Nephron (organoid): ENCODE results near the gene TJP3.

Source experiments
- H3K27ac Mint-ChIP-seq, 3 experiments: 2 replicates each; pipeline ENCODE4 v1.8.0; 2020; ENCODE audit warnings: mixed read lengths in 3 of 3, mild to moderate bottlenecking in 2 of 3, moderate library complexity in 1 of 3
- H3K27me3 Mint-ChIP-seq: 2 replicates; pipeline ENCODE4 v1.8.0; 2021; ENCODE audit warnings: low read depth, mild to moderate bottlenecking, moderate library complexity, mixed read lengths
- H3K36me3 Mint-ChIP-seq: 2 replicates; pipeline ENCODE4 v1.8.0; 2020; ENCODE audit warnings: low read depth, mixed read lengths
- H3K4me1 Mint-ChIP-seq: 2 replicates; pipeline ENCODE4 v1.8.0; 2020; ENCODE audit warnings: mixed read lengths
- H3K4me3 Mint-ChIP-seq, 3 experiments: 2 replicates each; pipeline ENCODE4 v1.8.0; 2020; ENCODE audit warnings: mild to moderate bottlenecking in 3 of 3, mixed read lengths in 3 of 3, moderate library complexity in 2 of 3
- H3K9me3 Mint-ChIP-seq: 2 replicates; pipeline ENCODE4 v1.8.0; 2020; ENCODE audit warnings: mixed read lengths
- TF ChIP-seq, protein P1 (sequence below), 3 experiments: fragments of 200-600 bp; sonication (generic); IDR thresholded peaks; one replicate each; pipeline ENCODE4 v1.5.0; 2021; ENCODE audit warnings: antibody characterized with exemption in 3 of 3; ENCODE audit not compliant: unreplicated experiment in 3 of 3

The TJP3 gene

DNA sequence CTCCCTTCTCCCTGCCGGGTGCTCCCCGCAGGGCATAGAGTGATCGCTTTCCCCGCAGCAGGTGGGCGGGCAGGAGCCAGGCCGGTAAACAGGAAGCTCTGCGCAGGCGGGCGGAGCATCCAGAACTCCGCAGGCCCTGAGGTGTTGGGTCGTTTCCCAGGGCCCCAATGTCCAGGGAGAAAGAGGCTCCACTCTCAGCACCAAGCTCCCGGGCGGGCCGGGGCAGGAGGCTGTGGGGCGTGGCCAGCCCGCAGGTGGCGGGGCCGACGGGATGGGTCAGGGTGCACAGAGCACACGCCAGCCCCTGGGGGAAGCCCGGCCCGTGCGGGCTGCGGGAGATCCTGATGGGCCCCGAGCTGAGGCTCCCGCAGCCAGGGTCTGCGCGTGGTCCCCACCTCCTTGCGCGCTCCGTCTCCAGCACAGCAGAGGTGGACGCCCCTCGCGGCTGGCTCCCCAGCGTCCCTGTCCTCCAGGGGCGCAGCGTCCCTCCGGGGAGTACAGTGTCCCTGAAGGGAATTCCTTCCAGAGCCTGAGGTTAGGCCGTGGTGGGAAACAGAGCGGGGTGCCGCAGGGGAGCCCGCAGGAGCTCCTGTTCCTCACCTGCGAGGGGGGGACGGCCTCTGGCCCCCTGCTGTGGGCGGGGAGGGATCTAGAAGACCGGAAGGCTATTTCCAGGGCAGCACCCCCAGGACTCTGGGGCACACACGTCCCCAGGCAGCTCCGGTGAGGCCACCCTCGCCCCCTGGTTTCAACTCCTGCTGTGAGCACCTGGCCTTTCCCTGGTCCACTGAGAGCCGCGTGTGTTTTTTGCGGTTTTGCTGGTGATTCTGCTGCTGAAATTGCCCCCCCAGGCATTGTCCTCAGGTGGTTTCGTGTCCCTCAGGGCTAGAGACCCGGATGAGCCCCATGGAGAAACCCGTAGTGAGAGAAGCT, 20.1 kb upstream of the TJP3 start:
- no peak overlapping the region for H3K4me3 Mint-ChIP-seq
- no peak overlapping the region for H3K27ac Mint-ChIP-seq
- peaks cover 36% of the 10 kb centered on the region for H3K36me3 Mint-ChIP-seq
- H3K4me1 Mint-ChIP-seq, result peaks cover 20% of the 10 kb centered on the region
- no peaks in the 10 kb centered on the region for H3K27me3 Mint-ChIP-seq
- TF ChIP-seq, protein P1, sequence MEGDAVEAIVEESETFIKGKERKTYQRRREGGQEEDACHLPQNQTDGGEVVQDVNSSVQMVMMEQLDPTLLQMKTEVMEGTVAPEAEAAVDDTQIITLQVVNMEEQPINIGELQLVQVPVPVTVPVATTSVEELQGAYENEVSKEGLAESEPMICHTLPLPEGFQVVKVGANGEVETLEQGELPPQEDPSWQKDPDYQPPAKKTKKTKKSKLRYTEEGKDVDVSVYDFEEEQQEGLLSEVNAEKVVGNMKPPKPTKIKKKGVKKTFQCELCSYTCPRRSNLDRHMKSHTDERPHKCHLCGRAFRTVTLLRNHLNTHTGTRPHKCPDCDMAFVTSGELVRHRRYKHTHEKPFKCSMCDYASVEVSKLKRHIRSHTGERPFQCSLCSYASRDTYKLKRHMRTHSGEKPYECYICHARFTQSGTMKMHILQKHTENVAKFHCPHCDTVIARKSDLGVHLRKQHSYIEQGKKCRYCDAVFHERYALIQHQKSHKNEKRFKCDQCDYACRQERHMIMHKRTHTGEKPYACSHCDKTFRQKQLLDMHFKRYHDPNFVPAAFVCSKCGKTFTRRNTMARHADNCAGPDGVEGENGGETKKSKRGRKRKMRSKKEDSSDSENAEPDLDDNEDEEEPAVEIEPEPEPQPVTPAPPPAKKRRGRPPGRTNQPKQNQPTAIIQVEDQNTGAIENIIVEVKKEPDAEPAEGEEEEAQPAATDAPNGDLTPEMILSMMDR (IDR thresholded peaks at IDR 0.05; ENCODE audit: unreplicated experiment in 3 of 3), result no peak
- no peaks in the 10 kb centered on the region for H3K9me3 Mint-ChIP-seq

DNA sequence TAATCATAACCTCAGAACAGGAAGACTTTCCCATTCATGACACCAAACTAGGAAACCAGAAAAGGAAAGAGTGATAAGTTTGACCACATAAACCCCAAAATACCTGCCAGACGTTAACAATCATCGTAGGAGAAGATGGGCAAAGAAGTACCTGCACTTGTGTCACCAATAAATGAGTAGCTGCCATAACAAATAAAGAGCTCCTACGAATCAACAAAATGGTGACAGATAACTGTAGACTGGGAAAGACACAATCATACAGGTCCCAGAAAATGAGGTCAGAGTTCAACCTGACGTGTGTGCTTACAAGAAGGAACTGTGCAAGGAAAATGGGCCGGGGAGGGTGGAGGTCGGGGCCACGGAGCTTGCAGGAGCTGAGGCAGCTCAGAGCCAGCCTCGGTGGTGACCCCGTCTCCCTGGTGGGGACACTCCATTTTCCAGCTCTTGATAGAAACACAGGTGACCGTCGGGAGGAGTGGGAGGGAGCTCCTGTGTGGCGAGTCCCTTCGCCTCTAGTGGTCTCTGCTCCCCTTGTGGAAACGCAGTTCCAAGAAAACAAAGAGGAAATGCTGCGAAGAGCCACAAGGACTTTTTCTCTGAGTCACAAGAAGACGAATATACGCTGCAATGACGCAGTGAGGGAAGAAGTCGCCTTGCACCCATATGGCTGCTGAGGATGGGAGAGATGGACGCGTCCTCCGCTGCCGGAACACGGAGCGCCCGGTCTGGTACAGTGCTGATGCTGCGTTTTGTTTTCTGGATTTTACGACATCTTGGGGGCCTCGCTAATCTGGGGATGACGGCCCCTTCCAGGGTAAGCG, 17.4 kb upstream of the TJP3 start:
- Mint-ChIP-seq H3K27me3 (no peaks in the 10 kb centered on the region), H3K4me3 (no peak overlapping the region), H3K9me3 (no peaks in the 10 kb centered on the region), H3K27ac (no peak overlapping the region), H3K4me1 (peaks cover 6% of the 10 kb centered on the region), H3K36me3 (peaks cover 23% of the 10 kb centered on the region)
- TF ChIP-seq, protein P1 (IDR thresholded peaks at IDR 0.05; ENCODE audit: unreplicated experiment in 3 of 3), result no peak

DNA sequence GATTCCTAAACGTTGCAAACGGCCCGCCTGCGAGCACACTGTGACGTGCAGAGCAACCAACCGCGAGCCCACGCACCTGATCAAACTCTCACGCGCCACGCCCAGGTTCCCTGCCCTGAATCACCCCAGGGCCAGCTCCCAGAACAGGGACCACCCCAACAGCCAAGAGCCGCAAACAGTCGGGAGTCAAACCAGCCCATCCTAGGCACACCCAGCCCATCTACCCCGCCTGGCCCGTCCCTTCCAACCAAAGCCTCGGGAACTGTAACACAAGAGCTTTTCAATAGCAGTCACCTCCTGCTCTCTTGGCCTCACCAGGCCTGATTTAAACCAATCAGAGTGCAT, 16.8 kb upstream of the TJP3 start:
- no peak overlapping the region for H3K4me3 Mint-ChIP-seq

DNA sequence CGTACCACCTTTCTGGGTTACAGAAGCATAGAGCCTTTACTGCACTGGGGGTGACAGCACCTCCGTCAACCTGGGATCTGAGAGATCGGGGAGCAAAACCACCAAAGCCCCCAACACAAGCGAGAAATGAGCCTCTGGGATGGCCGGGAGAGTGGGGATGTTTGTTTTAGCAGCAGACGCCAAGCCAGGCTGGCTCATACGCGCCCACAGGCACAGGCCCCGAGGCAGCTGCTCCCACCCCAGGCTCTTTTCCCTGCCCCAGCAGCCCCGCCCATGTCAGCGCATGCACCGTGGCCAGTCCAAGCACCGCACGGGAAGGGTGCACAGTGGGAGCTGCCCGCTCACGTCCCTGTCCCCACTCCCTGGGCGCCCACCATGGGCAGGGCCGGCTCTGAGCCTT, 16.5 kb upstream of the TJP3 start:
- TF ChIP-seq, protein P1 (IDR thresholded peaks at IDR 0.05; ENCODE audit: unreplicated experiment in 3 of 3), result no peak
- Mint-ChIP-seq H3K9me3 (no peaks in the 10 kb centered on the region), H3K27me3 (no peaks in the 10 kb centered on the region), H3K4me1 (peaks cover 6% of the 10 kb centered on the region), H3K27ac (peak overlapping the region in 1 of 3 experiments; percentile 14), H3K4me3 (no peak overlapping the region), H3K36me3 (peaks cover 23% of the 10 kb centered on the region)

More for the DNA sequence above, 16.8 kb upstream of the TJP3 start:
- Mint-ChIP-seq H3K36me3 (peaks cover 23% of the 10 kb centered on the region), H3K4me1 (peaks cover 6% of the 10 kb centered on the region), H3K27ac (peak overlapping the region in 1 of 3 experiments; percentile 14), H3K27me3 (no peaks in the 10 kb centered on the region), H3K9me3 (no peaks in the 10 kb centered on the region)
- TF ChIP-seq, protein P1 (IDR thresholded peaks at IDR 0.05; ENCODE audit: unreplicated experiment in 3 of 3), result no peak

DNA sequence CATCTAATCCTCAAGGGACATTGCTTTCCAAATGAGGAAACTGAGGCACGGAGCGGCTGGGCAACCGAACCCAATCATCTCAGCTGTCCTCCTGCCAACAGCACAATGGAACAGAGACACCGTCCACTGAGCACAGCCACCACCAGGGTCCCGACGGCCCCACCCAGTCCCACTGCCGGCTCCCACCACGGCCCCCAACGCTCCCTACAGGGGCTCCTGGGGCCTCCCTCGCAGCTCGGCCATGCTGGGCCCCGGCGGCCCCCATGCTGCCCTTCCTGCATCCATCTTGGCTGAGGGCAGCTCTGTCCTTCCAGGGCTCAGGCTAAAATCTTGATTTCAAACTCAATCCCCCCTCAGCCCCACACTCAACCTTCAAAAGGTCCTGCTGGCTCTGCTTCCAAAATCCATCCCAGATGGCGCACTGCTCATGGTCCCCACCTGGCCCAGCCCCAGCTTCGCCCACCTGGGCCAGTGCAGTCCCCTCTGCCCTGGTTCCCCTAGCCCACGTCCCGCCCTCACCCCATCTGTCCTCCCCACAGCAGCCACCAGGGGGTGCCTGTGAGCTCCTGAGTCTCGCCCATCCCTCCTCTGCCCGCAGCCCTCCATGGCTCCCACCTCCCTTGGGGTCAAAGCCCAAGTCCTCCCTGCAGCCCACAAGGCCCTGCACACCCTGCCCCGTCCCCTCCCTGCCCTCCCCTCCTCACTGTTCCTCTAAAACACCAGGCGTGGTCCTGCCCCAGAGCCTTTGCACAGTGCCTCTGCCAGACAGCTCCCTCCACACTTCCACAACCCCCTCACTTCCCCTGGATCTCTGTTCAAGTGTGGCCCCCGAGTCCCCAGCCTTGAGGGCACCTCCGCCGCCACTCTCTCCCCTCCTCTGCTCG, 15.8 kb upstream of the TJP3 start:
- Mint-ChIP-seq H3K4me1 (peaks cover 1% of the 10 kb centered on the region), H3K9me3 (no peaks in the 10 kb centered on the region), H3K27ac (no peak overlapping the region)

More for the DNA sequence above, 15.8 kb upstream of the TJP3 start:
- Mint-ChIP-seq H3K36me3 (peaks cover 23% of the 10 kb centered on the region), H3K27me3 (no peaks in the 10 kb centered on the region), H3K4me3 (no peak overlapping the region)
- TF ChIP-seq, protein P1 (IDR thresholded peaks at IDR 0.05; ENCODE audit: unreplicated experiment in 3 of 3), result peak; percentile 30 to 42 (median 35)
